ENCODE results near the gene SH3TC2. TPM values are rescaled to one million over a fixed set of nuclear protein-coding genes. Genes with fewer than 3 reads are reported as not detected.

Gene SH3TC2
- total RNA-seq = 1 to 10 TPM; 1.9 to 8.2 (median 5.2) TPM

DNA sequence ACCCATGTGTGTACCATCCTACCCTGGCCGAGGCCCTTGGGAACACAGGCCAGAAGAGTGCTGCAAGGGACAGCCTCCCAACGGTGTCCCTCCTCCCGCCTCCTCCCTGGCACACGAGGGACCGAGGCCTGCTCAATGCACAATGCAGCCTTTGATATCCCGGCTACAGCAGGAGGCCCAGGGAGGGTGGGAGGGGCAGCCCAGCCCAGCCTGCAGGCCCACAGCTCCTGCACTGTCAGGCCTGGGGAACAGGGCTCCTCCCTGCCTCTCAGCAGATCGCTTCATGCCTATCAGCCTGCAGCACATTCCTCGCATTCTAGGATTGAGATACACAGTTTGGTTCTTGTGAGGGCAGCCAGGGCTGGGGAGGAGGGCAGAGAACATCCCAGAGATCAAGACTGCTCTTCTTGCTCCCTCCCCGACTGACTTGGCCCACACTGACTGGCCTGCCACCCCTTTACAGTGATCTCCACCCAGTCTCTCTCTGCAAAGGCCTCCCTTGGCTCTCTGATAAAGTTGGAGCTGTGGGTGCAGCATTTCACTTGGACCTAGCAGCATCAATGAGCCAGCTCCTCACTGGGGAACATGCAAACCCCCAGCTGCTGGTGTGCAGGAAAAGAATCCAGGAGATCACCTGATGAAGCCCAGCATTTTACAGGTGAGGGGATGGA lies at the start of gene SH3TC2:
Gene SH3TC2 (minus strand): TSS at position 46 of the 671 bp plus-strand sequence. CDS start 40 bp downstream, at position 6.
- Histone ChIP-seq H3K4me1 (peaks cover 28% of the 10 kb centered on the region), H3K27me3 (no peaks in the 10 kb centered on the region), H3K9me3 (no peaks in the 10 kb centered on the region), H3K27ac (peak within 1 kb of the TSS; percentile 81), H3K36me3 (no peaks in the 10 kb centered on the region), H3K4me3 (no peak within 1 kb of the TSS)
- WGBS = 0% methylated on average over 2 of the region's 9 CpGs
- DNase-seq (ENCODE audit: low spot score in 2 of 2) = no peak
- TF ChIP-seq POLR2AphosphoS5 (IDR thresholded peaks at IDR 0.05) (no peak), EP300 (IDR thresholded peaks at IDR 0.05) (no peak), POLR2A (IDR thresholded peaks at IDR 0.05) (no peak)
- TF ChIP-seq, protein P1, sequence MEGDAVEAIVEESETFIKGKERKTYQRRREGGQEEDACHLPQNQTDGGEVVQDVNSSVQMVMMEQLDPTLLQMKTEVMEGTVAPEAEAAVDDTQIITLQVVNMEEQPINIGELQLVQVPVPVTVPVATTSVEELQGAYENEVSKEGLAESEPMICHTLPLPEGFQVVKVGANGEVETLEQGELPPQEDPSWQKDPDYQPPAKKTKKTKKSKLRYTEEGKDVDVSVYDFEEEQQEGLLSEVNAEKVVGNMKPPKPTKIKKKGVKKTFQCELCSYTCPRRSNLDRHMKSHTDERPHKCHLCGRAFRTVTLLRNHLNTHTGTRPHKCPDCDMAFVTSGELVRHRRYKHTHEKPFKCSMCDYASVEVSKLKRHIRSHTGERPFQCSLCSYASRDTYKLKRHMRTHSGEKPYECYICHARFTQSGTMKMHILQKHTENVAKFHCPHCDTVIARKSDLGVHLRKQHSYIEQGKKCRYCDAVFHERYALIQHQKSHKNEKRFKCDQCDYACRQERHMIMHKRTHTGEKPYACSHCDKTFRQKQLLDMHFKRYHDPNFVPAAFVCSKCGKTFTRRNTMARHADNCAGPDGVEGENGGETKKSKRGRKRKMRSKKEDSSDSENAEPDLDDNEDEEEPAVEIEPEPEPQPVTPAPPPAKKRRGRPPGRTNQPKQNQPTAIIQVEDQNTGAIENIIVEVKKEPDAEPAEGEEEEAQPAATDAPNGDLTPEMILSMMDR (IDR thresholded peaks at IDR 0.05) = no peak

DNA sequence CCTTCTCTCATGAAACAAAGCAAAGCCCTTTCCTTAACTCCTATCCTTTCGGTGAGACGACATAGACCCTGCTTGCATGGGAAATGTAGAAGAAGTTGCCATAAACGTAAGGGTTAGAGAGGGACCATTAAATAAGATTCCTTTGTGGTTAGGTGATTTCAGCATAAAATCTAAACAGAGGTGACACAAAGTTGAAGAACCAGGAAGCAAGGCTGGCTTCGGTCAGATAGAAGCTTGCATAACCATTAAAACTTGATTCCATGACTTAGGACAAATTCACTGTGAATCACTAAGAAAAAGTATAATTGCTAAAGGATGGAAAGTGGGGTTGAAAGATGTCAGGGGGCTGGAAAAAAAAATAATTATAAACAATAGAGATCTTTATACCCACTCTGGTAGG lies 47.5 kb upstream of the SH3TC2 start:
- H3K27me3 ChIP-seq = no peaks in the 10 kb centered on the region
- H3K4me1 ChIP-seq = peaks cover 9% of the 10 kb centered on the region
- TF ChIP-seq POLR2AphosphoS5 (IDR thresholded peaks at IDR 0.05) = no peak
- TF ChIP-seq, protein P1 (IDR thresholded peaks at IDR 0.05) = no peak
- TF ChIP-seq POLR2A (IDR thresholded peaks at IDR 0.05) = no peak
- no peak for TF ChIP-seq EP300 (IDR thresholded peaks at IDR 0.05)
- DNase-seq (ENCODE audit: low spot score in 2 of 2) = no peak
- no peaks in the 10 kb centered on the region for H3K36me3 ChIP-seq
- H3K9me3 ChIP-seq = no peaks in the 10 kb centered on the region
- H3K4me3 ChIP-seq = no peak overlapping the region
- 86% methylated on average over 4 of the region's 4 CpGs for WGBS
- H3K27ac ChIP-seq = no peak overlapping the region

DNA sequence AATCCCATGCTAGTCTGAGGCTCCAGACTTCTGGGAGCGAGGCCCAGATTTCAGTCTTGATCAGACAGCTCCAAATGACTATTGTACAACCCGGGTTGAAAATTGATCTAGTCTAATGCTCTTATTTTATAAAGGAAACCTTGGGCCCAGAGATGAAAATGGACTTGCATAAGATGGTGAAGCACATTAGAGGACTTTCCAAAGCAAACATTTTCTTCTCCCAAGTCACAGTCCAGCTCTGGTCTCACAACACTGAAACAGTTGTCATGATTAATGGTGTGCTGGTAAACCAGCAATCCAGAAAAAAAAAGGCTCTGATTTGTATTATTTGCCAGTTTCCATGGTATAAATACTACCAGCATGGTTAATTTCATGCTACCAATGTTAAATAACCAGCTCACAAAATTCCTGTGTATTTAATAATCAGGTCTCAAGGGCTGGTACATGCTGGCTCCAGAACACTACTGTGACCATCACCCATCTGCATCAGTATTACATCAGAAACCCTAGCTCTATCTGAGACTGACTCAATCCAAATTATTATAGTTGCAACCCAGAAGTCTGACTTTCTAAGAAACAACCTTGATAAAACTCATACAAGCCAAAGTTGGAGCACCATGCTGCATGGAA lies 45.9 kb upstream of the SH3TC2 start:
- DNase-seq (ENCODE audit: low spot score in 2 of 2) = no peak
- no peak for TF ChIP-seq POLR2AphosphoS5 (IDR thresholded peaks at IDR 0.05)
- no peak for TF ChIP-seq POLR2A (IDR thresholded peaks at IDR 0.05)
- TF ChIP-seq EP300 (IDR thresholded peaks at IDR 0.05) = no peak
- TF ChIP-seq, protein P1 (IDR thresholded peaks at IDR 0.05) = no peak
- H3K27me3 ChIP-seq = no peaks in the 10 kb centered on the region
- no peaks in the 10 kb centered on the region for H3K9me3 ChIP-seq
- peaks cover 1% of the 10 kb centered on the region for H3K4me1 ChIP-seq
- no peak overlapping the region for H3K27ac ChIP-seq
- no peak overlapping the region for H3K4me3 ChIP-seq
- WGBS = 84% methylated on average over 2 of the region's 2 CpGs
- H3K36me3 ChIP-seq = no peaks in the 10 kb centered on the region

DNA sequence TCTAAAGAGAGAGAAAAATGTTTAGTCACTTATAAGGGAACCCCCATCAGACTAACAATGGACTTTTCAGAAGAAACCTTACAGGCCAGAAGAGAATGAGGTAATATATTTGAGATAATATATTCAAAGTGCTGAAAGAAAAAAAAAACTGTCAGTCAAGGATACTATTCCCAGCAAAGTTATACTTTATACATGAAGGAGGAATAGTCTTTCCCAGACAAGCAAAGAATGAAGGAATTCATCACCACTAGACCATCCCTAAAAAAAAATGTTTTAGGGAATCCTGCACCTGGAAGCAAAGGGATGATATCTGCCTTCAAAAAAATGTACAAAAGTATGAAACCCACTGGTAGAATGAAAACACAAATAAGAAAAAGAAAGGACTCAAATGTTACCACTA lies 37.5 kb upstream of the SH3TC2 start:
- Histone ChIP-seq H3K4me3 (no peak overlapping the region), H3K27me3 (no peaks in the 10 kb centered on the region), H3K4me1 (no peaks in the 10 kb centered on the region), H3K9me3 (peaks cover 11% of the 10 kb centered on the region), H3K36me3 (no peaks in the 10 kb centered on the region), H3K27ac (no peak overlapping the region)
- DNase-seq (ENCODE audit: low spot score in 2 of 2) = no peak
- no peak for TF ChIP-seq POLR2A (IDR thresholded peaks at IDR 0.05)
- TF ChIP-seq, protein P1 (IDR thresholded peaks at IDR 0.05) = no peak
- TF ChIP-seq POLR2AphosphoS5 (IDR thresholded peaks at IDR 0.05) = no peak
- no peak for TF ChIP-seq EP300 (IDR thresholded peaks at IDR 0.05)

DNA sequence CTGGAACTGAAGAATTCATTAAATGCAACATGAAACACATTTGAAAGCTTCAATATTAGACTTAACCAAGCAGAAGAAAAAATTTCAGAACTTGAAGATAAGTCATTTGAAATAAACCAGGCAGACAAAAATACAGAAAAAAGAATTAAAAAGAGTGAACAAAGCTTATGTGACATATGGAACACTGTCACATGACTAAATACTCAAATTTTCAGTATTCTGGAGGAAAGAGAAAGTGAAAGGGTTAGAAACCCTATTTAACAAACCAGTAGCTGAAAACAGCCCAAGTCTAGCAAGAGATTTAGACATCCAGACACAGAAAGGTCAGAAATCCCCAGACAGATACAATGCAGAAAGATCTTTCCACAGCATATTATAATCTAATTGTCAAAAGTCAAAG lies 37.1 kb upstream of the SH3TC2 start:
- Histone ChIP-seq H3K36me3 (no peaks in the 10 kb centered on the region), H3K4me1 (no peaks in the 10 kb centered on the region), H3K27me3 (no peaks in the 10 kb centered on the region), H3K4me3 (no peak overlapping the region), H3K27ac (no peak overlapping the region), H3K9me3 (peaks cover 11% of the 10 kb centered on the region)
- TF ChIP-seq EP300 (IDR thresholded peaks at IDR 0.05) (no peak), POLR2AphosphoS5 (IDR thresholded peaks at IDR 0.05) (no peak), POLR2A (IDR thresholded peaks at IDR 0.05) (no peak)
- TF ChIP-seq, protein P1 (IDR thresholded peaks at IDR 0.05) = no peak
- DNase-seq (ENCODE audit: low spot score in 2 of 2) = no peak
